GM12878 (cell line): ENCODE data around the gene ARF3. TPM values are rescaled to one million over a fixed set of nuclear protein-coding genes. Genes with fewer than 3 reads are reported as not detected.

Experiments used
- ATAC-seq: fragments of 200-7000 bp; cut with Tn5 transposase; 3 replicates; pipeline ENCODE4 v1.9.1; 2020; ENCODE audit warnings: mild to moderate bottlenecking, moderate library complexity
- BruUV-seq: library from RNA; stranded (reverse); fragments of 400-500 nt; replicated peaks from 2 replicates; lab custom pipeline; 2021; lab: Mats Ljungman, UMichigan
- CTCF ChIA-PET: fragments of 300-600 bp; sonication (Branson Sonifier 250); formaldehyde crosslinking; extraction: SDS; loops from one replicate; lab custom pipeline; 2021; ENCODE audit warnings: inconsistent platforms; lab: Yijun Ruan, JAX
- POLR2A ChIA-PET: fragments of 350-600 bp; formaldehyde crosslinking; extraction: SDS; loops from one replicate; lab custom pipeline; 2021; ENCODE audit warnings: inconsistent platforms; lab: Charles Lee
- RAD21 ChIA-PET: fragments of 300-600 bp; sonication (Branson Sonifier 250); formaldehyde crosslinking; loops from one replicate; lab custom pipeline; 2023; ENCODE audit warnings: antibody characterized with exemption; ENCODE audit not compliant: unreplicated experiment; lab: Charles Lee
- SMC1A ChIA-PET: fragments of 300-600 bp; sonication (Branson Sonifier 250); formaldehyde crosslinking; loops from one replicate; lab custom pipeline; 2023; ENCODE audit not compliant: unreplicated experiment, uncharacterized antibody; lab: Charles Lee
- DNase-seq: peaks from one replicate; pipeline ENCODE4 v3.0.0-alpha.2; 2011; ENCODE audit warnings: low read depth, low spot score
- FAIRE-seq: peaks from 3 replicates; lab custom pipeline; 2011; peaks lifted over from hg19 to GRCh38; lab: Jason Lieb, UNC
- H2AFZ ChIP-seq: 2 replicates; pipeline ENCODE4 v1.6.0; 2011; ENCODE audit warnings: low read depth, low read length, control low read depth; ENCODE audit not compliant: control insufficient read depth
- H3K27ac ChIP-seq: 2 replicates; pipeline ENCODE4 v1.5.1; 2011; ENCODE audit warnings: control low read depth; ENCODE audit not compliant: control insufficient read depth, insufficient read depth
- H3K27me3 ChIP-seq, 2 experiments: replicated peaks in 1 of 2; 2 replicates each; pipeline versions ENCODE4 v1.6.0 to v1.6.1; 2011; ENCODE audit warnings: low read length in 1 of 2; ENCODE audit not compliant: control insufficient read depth in 2 of 2, insufficient read depth in 2 of 2
- H3K36me3 ChIP-seq, 2 experiments: 2 replicates each; pipeline ENCODE4 v1.5.1; 2011; ENCODE audit warnings: low read length in 1 of 2; ENCODE audit not compliant: control insufficient read depth in 2 of 2, insufficient read depth in 2 of 2
- H3K4me1 ChIP-seq: 2 replicates; pipeline ENCODE4 v1.6.1; 2011; ENCODE audit warnings: mild to moderate bottlenecking, low read length, moderate library complexity, mixed read lengths; ENCODE audit not compliant: control insufficient read depth, insufficient read depth
- H3K4me2 ChIP-seq: 2 replicates; pipeline ENCODE4 v1.6.0; 2011; ENCODE audit warnings: control low read depth; ENCODE audit not compliant: control insufficient read depth, insufficient read depth
- H3K4me3 ChIP-seq: fragments of 200-600 bp; sonication (generic); 2 replicates; pipeline ENCODE4 v1.5.1; 2016
- H3K79me2 ChIP-seq: 2 replicates; pipeline ENCODE4 v1.6.0; 2011; ENCODE audit warnings: low read length; ENCODE audit not compliant: control insufficient read depth, insufficient read depth
- H3K9ac ChIP-seq: 2 replicates; pipeline ENCODE4 v1.8.0; 2011; ENCODE audit warnings: low read length, control low read depth, mixed read lengths; ENCODE audit not compliant: control insufficient read depth, insufficient read depth
- H3K9me3 ChIP-seq: replicated peaks from 3 replicates; pipeline ENCODE4 v1.5.1; 2011; ENCODE audit warnings: mild to moderate bottlenecking, low read length; ENCODE audit not compliant: control insufficient read depth, insufficient read depth
- H4K20me1 ChIP-seq: 2 replicates; pipeline ENCODE4 v1.6.0; 2011; ENCODE audit not compliant: control insufficient read depth, insufficient read depth
- CREB1 ChIP-seq: IDR thresholded peaks from 2 replicates; pipeline ENCODE4 v1.6.1; 2012; ENCODE audit warnings: low read depth, mild to moderate bottlenecking, inconsistent platforms
- E2F4 ChIP-seq: IDR thresholded peaks from 2 replicates; pipeline ENCODE4 v1.6.1; 2012; ENCODE audit warnings: low read depth, low read length, improper control_type of control experiment
- EGR1 ChIP-seq, 2 experiments: IDR thresholded peaks; 1 replicate in 1 of 2; 2 replicates in 1 of 2; pipeline ENCODE4 v1.6.1; 2011 to 2012; ENCODE audit warnings: low read depth in 2 of 2, low read length in 2 of 2, borderline replicate concordance in 1 of 2, mild to moderate bottlenecking in 1 of 2, moderate library complexity in 1 of 2
- EP300 ChIP-seq, 2 experiments: fragments of 150-350 bp in 1 of 2; IDR thresholded peaks; 2 replicates each; pipeline ENCODE4 v1.6.1; 2011 to 2012; ENCODE audit warnings: low read depth in 2 of 2, low read length in 2 of 2, borderline replicate concordance in 1 of 2, improper control_type of control experiment in 1 of 2, inconsistent platforms in 1 of 2; ENCODE audit not compliant: control insufficient read depth in 1 of 2
- ESRRA ChIP-seq: IDR thresholded peaks from 2 replicates; pipeline ENCODE4 v1.6.1; 2012; ENCODE audit warnings: mild to moderate bottlenecking, low read length, improper control_type of control experiment
- IKZF1 ChIP-seq: fragments of 450-650 bp; conservative IDR thresholded peaks from 2 replicates; pipeline ENCODE4 v1.6.1; 2017; ENCODE audit warnings: antibody characterized with exemption, mild to moderate bottlenecking
- MEF2B ChIP-seq: fragments of 450-650 bp; IDR thresholded peaks from 2 replicates; pipeline ENCODE4 v1.6.1; 2018; ENCODE audit warnings: mild to moderate bottlenecking, moderate library complexity; ENCODE audit not compliant: partially characterized antibody, poor library complexity, severe bottlenecking
- MXI1 ChIP-seq: fragments of 150-350 bp; IDR thresholded peaks from 2 replicates; pipeline ENCODE4 v1.6.1; 2011; ENCODE audit warnings: low read depth, mild to moderate bottlenecking, inconsistent platforms, low read length, improper control_type of control experiment
- NR2F1 ChIP-seq: fragments of 450-650 bp; conservative IDR thresholded peaks from 2 replicates; pipeline ENCODE4 v1.6.1; 2017; ENCODE audit warnings: mild to moderate bottlenecking
- RFX5 ChIP-seq: IDR thresholded peaks from 2 replicates; pipeline ENCODE4 v1.6.1; 2011; ENCODE audit warnings: low read depth, low read length, improper control_type of control experiment
- SP1 ChIP-seq: IDR thresholded peaks from one replicate; pipeline ENCODE4 v1.6.1; 2011; ENCODE audit warnings: low read depth, low read length
- STAT1 ChIP-seq: fragments of 450-650 bp; conservative IDR thresholded peaks from 2 replicates; pipeline ENCODE4 v1.6.1; 2014; ENCODE audit warnings: antibody characterized with exemption, mild to moderate bottlenecking
- STAT3 ChIP-seq: IDR thresholded peaks from 2 replicates; pipeline ENCODE4 v1.6.1; 2011; ENCODE audit warnings: low read depth, low read length, improper control_type of control experiment
- YY1 ChIP-seq: IDR thresholded peaks from 2 replicates; pipeline ENCODE4 v1.6.1; 2011; ENCODE audit warnings: low read depth, mild to moderate bottlenecking, low read length
- ZNF207 ChIP-seq: fragments of 450-650 bp; IDR thresholded peaks from 2 replicates; pipeline ENCODE4 v1.6.1; 2014; ENCODE audit warnings: antibody characterized with exemption, mild to moderate bottlenecking, borderline replicate concordance
- ZNF274 ChIP-seq: IDR thresholded peaks from one replicate; pipeline ENCODE4 v1.8.0; 2011; ENCODE audit not compliant: insufficient read length, insufficient read depth
- WGBS: methylation state at CpG from one replicate; pipeline ENCODE4 v1.1.6; 2016; ENCODE audit warnings: low lambda C conversion rate; ENCODE audit not compliant: insufficient replicate concordance, insufficient coverage; ENCODE audit errors: missing lambda C conversion rate; 5-methylcytosine and 5-hydroxymethylcytosine counted together
- in situ Hi-C: fragments of 300-500 bp; cut with MboI; formaldehyde crosslinking; loops from 9 replicates; pipeline ENCODE4 v1.14.3; 2018; ENCODE audit warnings: mixed read lengths
- intact Hi-C: fragments of 100-400 bp; cut with micrococcal nuclease; formaldehyde crosslinking; loops from one replicate; pipeline ENCODE4 v1.14.2; 2022; ENCODE audit not compliant: unreplicated experiment
- polyA plus RNA-seq, 11 experiments: library from polyadenylated mRNA; depleted of rRNA in 4 of 11; unstranded in 6 of 11; stranded (reverse) in 5 of 11; fragments of >200 nt; fragmentation: Nextera tagmentation in 4 of 11; fragmentation: Illumina TruSeq in 1 of 11; extraction: Ambion mirVana in 4 of 11; extraction: Trizol in 1 of 11; gene quantifications; 1 replicate in 1 of 11; 2 replicates in 10 of 11; pipeline versions ENCODE4 v1.2.1 to v1.2.3, GENCODE V29; 2011 to 2016; ENCODE audit warnings: inconsistent platforms in 2 of 11, missing spikeins in 2 of 11, low read depth in 1 of 11
- total RNA-seq, 4 experiments: library from RNA; depleted of rRNA in 3 of 4; stranded (reverse); fragments of >200 nt in 3 of 4; fragmentation: Illumina TruSeq in 1 of 4; extraction: Trizol in 1 of 4; gene quantifications; 2 replicates each; pipeline versions ENCODE4 v1.2.1 to v1.2.3, GENCODE V29; 2013 to 2021
- TF ChIP-seq, protein P1 (sequence below): fragments of 450-650 bp; IDR thresholded peaks from 2 replicates; pipeline ENCODE4 v1.6.1; 2016; ENCODE audit warnings: mild to moderate bottlenecking
- TF ChIP-seq, protein P2 (sequence below): fragments of 450-650 bp; IDR thresholded peaks from 2 replicates; pipeline ENCODE4 v1.6.1; 2017; ENCODE audit warnings: mild to moderate bottlenecking, low read depth, inconsistent platforms; ENCODE audit not compliant: poor library complexity, severe bottlenecking

The ARF3 gene
- total and polyA plus RNA-seq, 10 of the 15 experiments (the other 5 are each of a cell fraction or from before 2014, with no cell fraction given), result 8.7 to 263 (median 74.4) TPM

DNA sequence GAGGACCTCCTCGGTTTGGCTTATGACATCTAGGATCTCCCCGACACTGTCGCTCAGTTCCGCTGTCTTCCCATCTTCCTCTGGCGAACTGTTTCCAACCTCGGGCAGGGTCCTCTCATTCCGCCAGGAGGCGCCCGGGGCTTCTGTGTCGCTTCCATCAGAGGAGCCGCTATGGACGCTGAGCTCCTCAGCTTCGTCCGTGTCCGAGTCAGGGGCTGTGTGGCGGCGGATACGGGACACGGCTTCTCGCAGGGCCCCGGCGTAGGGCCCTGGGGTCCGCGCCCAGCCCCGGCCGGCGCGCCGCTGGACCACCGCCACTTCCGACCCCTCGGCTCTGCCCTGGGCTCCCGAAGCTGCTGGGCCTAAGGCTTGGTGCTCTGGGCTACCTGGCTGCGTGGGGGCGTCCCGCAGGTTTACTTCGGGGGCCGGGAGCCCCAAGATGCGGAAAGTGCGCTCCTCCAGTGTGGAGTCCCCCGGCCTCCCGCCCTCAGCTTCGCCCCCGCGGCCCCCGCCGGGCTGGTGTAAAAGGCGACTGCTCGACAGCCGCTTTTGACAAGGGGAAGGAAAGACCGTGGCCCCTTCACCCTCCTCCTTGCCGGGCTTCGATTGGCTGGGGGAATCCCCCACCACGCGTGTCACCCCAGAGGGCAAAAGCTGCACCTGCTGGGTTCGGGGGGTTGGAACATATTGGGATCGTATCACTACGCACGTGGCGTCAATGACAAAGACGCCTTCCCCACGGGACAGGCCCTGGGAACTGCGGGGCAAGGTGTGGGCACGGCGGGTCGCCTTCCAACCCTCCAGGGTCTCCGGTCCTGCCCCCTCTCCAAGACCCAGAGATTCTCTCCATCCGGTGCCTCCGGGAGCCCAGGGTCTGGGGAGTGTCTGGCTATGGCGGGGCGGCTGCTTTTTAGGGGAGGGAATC, 39.8 kb upstream of the ARF3 start:
- ChIA-PET CTCF (interaction anchor here (0.5 to 14.1 kb wide), 55 partner anchors 8 to 706 kb away, joined by 3 to 172 read pairs (median 5); partner anchors contain the start of genes ARF3, DDX23, DHH and FKBP11), POLR2A (interaction anchor here (0.6 to 6.0 kb wide), 7 partner anchors 10 to 161 kb away, joined by 3 to 52 read pairs (median 4); partner anchors contain the start of genes DDX23 and PRKAG1), RAD21 (interaction anchor here (0.5 to 5.4 kb wide), 32 partner anchors 9 to 244 kb away, joined by 3 to 62 read pairs (median 5); partner anchors contain the start of genes ARF3, DDX23, PRKAG1 and RHEBL1), SMC1A (interaction anchor here (1.0 to 2.7 kb wide), 19 partner anchors 9 to 144 kb away, joined by 3 to 22 read pairs (median 6); partner anchors contain the start of genes DDX23, LMBR1L, PRKAG1 and WNT1)
- no peaks in the 10 kb centered on the region for H3K9me3 ChIP-seq
- H2AFZ ChIP-seq, result peak overlapping the region; percentile 73
- no peaks in the 10 kb centered on the region for H3K27me3 ChIP-seq
- in situ Hi-C loops (no loop called here), intact Hi-C loops (loop anchor here (5.0 kb wide), 2 partner anchors 95 kb away; partner anchors contain the start of gene DHH)
- peaks cover 5% of the 10 kb centered on the region for H3K79me2 ChIP-seq
- WGBS, result 4% methylated on average over 70 of the region's 71 CpGs
- peaks cover 3% of the 10 kb centered on the region for H4K20me1 ChIP-seq
- BruUV-seq, result no TSS peak
- FAIRE-seq (peak; percentile 66), ATAC-seq (peak; percentile 59), DNase-seq (no peak)
- peaks cover 27% of the 10 kb centered on the region for H3K4me1 ChIP-seq
- H3K36me3 ChIP-seq, result peaks cover 0 to 1% of the 10 kb centered on the region in 2 experiments; a peak in 2 of 4 replicates
- H3K4me3 ChIP-seq, result peak overlapping the region; percentile 69; the same call in 1 of the 2 replicates
- H3K4me2 ChIP-seq, result peak overlapping the region; percentile 94
- H3K9ac ChIP-seq, result peak overlapping the region; percentile 50
- no peak overlapping the region for H3K27ac ChIP-seq
- TF ChIP-seq STAT1 (no peak), NR2F1 (no peak; the same call in 1 of the 2 replicates), ESRRA (no peak), ZNF274 (no peak), SP1 (no peak), MXI1 (no peak), YY1 (peak; percentile 83), STAT3 (no peak), E2F4 (no peak), IKZF1 (peak; percentile 66), MEF2B (no peak), EGR1 (IDR thresholded peaks at IDR 0.05; ENCODE audit: borderline replicate concordance in 1 of 2, low read depth in 2 of 2, low read length in 2 of 2) (peak in 1 of 2 experiments; percentile 61; a peak in 2 of 3 replicates), EP300 (IDR thresholded peaks at IDR 0.05; ENCODE audit: borderline replicate concordance in 1 of 2, control insufficient read depth in 1 of 2, low read depth in 2 of 2, low read length in 2 of 2) (no peak), CREB1 (no peak), ZNF207 (no peak), RFX5 (no peak)
- TF ChIP-seq, protein P1, sequence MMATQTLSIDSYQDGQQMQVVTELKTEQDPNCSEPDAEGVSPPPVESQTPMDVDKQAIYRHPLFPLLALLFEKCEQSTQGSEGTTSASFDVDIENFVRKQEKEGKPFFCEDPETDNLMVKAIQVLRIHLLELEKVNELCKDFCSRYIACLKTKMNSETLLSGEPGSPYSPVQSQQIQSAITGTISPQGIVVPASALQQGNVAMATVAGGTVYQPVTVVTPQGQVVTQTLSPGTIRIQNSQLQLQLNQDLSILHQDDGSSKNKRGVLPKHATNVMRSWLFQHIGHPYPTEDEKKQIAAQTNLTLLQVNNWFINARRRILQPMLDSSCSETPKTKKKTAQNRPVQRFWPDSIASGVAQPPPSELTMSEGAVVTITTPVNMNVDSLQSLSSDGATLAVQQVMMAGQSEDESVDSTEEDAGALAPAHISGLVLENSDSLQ, result no peak
- TF ChIP-seq, protein P2, sequence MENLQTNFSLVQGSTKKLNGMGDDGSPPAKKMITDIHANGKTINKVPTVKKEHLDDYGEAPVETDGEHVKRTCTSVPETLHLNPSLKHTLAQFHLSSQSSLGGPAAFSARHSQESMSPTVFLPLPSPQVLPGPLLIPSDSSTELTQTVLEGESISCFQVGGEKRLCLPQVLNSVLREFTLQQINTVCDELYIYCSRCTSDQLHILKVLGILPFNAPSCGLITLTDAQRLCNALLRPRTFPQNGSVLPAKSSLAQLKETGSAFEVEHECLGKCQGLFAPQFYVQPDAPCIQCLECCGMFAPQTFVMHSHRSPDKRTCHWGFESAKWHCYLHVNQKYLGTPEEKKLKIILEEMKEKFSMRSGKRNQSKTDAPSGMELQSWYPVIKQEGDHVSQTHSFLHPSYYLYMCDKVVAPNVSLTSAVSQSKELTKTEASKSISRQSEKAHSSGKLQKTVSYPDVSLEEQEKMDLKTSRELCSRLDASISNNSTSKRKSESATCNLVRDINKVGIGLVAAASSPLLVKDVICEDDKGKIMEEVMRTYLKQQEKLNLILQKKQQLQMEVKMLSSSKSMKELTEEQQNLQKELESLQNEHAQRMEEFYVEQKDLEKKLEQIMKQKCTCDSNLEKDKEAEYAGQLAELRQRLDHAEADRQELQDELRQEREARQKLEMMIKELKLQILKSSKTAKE, result no peak
